NCI-H1694 (cell line): ENCODE measurements around the gene WNT1.

Source experiments
- DNase-seq: peaks from one replicate; lab custom pipeline; 2025; lab: John Stamatoyannopoulos, UW

The WNT1 gene

GRCh38 chr12:48978291-48978740 is at the start of gene WNT1:
WNT1 (plus strand) TSS chr12:48978322; CDS start chr12:48978651, 329 bp downstream.
- DNase-seq: no peak

- DNase-seq: no peak
Measured at GRCh38 chr12:48929551-48929950, 48.6 kb upstream of the WNT1 start.

GRCh38 chr12:48930475-48930874 is 47.6 kb upstream of the WNT1 start:
- no peak for DNase-seq

GRCh38 chr12:48932878-48933277 is 45.2 kb upstream of the WNT1 start:
- DNase-seq: no peak

GRCh38 chr12:48933664-48934311 is 44.3 kb upstream of the WNT1 start:
- no peak for DNase-seq

- no peak for DNase-seq
Measured at GRCh38 chr12:48934312-48934706, 43.8 kb upstream of the WNT1 start.

- peak; percentile 72 for DNase-seq
Measured at GRCh38 chr12:48936379-48936979, 41.6 kb upstream of the WNT1 start.

- no peak for DNase-seq
Measured at GRCh38 chr12:48937170-48937569, 41.0 kb upstream of the WNT1 start.

- no peak for DNase-seq
Measured at GRCh38 chr12:48938805-48939204, 39.3 kb upstream of the WNT1 start.

GRCh38 chr12:48940181-48940580 is 37.9 kb upstream of the WNT1 start:
- no peak for DNase-seq

GRCh38 chr12:48943221-48943620 is 34.9 kb upstream of the WNT1 start:
- no peak for DNase-seq

- peak; percentile 70 for DNase-seq
Measured at GRCh38 chr12:48946205-48946604, 31.9 kb upstream of the WNT1 start.

- DNase-seq: no peak
Measured at GRCh38 chr12:48946943-48947342, 31.2 kb upstream of the WNT1 start.

GRCh38 chr12:48947727-48948126 is 30.4 kb upstream of the WNT1 start:
- DNase-seq: no peak

GRCh38 chr12:48952691-48953090 is 25.4 kb upstream of the WNT1 start:
- no peak for DNase-seq

- no peak for DNase-seq
Measured at GRCh38 chr12:48954061-48954460, 24.1 kb upstream of the WNT1 start.

- no peak for DNase-seq
Measured at GRCh38 chr12:48954841-48955501, 23.2 kb upstream of the WNT1 start.

- peak; percentile 51 for DNase-seq
Measured at GRCh38 chr12:48956279-48957140, 21.6 kb upstream of the WNT1 start.

GRCh38 chr12:48957141-48958048 is 20.7 kb upstream of the WNT1 start, which contains the start of gene ARF3:
ARF3 (minus strand) TSS chr12:48957487; CDS start chr12:48941095, 16,392 bp downstream.
- DNase-seq: peak; percentile 84

GRCh38 chr12:48958049-48958388 is 20.1 kb upstream of the WNT1 start:
- no peak for DNase-seq

- DNase-seq: no peak
Measured at GRCh38 chr12:48960834-48961233, 17.3 kb upstream of the WNT1 start.
